Measurements from ENCODE around the gene CTAG1A. TPM values are rescaled to one million over a fixed set of nuclear protein-coding genes. Genes with fewer than 3 reads are reported as not detected.
"Not testable (repeated sequence)": the region's sequence is repeated elsewhere in the genome, so short reads cannot be mapped to it uniquely, and the experiment has no call there.

The CTAG1A gene
- total RNA-seq (not detected), polyA plus RNA-seq (not detected)

DNA sequence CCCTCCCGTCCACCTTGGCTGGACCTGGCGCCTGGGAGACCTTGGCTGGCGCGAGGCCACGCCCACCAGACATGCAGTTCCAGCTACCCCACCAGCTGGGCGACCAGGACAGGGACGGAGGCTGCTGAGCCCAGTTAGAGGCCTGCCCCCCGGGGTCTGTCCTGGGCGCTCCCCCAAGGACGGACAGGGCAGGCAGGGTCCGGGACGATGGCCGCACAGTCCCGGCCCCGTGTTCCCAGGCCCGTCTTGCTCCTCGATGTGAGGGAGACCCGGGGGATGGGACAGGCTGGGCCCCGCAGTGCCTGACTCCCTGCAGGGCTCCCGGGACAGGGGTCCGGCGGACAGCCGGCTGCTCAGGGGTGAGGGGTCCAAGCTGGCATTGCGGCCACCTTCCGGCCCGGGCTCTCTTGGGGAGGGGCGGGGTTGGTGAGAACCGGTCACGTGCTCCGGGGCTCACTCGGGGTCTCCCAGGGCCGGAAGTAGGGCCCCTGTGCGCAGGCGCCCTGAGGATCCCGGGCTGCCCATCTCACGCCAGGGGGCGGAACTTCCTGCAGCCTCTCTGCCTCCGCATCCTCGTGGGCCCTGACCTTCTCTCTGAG, at the start of gene CTAG1A:
Gene CTAG1A, plus strand, starts transcription at position 549 of the 599 bp plus-strand sequence. CDS start 74 bp downstream, outside the sequence.
- no CpG with 5 or more reads among the region's 39 CpGs for WGBS, 2 donors
- H3K9me3 ChIP-seq; H3K27ac ChIP-seq; H3K4me3 ChIP-seq; H3K27me3 ChIP-seq; DNase-seq; ATAC-seq; H3K36me3 ChIP-seq; FAIRE-seq; intact Hi-C loops (cut with DNase I); H3K4me1 ChIP-seq: not testable (repeated sequence)

- H3K9me3 ChIP-seq, result no peaks in the 10 kb centered on the region
- FAIRE-seq (no peak), DNase-seq (no peak), ATAC-seq (no peak)
- no peaks in the 10 kb centered on the region for H3K27me3 ChIP-seq
- H3K4me3 ChIP-seq, result no peak overlapping the region
- H3K4me1 ChIP-seq, result no peaks in the 10 kb centered on the region
- intact Hi-C loops (cut with DNase I), result no loop called here
- TF ChIP-seq, protein P1, sequence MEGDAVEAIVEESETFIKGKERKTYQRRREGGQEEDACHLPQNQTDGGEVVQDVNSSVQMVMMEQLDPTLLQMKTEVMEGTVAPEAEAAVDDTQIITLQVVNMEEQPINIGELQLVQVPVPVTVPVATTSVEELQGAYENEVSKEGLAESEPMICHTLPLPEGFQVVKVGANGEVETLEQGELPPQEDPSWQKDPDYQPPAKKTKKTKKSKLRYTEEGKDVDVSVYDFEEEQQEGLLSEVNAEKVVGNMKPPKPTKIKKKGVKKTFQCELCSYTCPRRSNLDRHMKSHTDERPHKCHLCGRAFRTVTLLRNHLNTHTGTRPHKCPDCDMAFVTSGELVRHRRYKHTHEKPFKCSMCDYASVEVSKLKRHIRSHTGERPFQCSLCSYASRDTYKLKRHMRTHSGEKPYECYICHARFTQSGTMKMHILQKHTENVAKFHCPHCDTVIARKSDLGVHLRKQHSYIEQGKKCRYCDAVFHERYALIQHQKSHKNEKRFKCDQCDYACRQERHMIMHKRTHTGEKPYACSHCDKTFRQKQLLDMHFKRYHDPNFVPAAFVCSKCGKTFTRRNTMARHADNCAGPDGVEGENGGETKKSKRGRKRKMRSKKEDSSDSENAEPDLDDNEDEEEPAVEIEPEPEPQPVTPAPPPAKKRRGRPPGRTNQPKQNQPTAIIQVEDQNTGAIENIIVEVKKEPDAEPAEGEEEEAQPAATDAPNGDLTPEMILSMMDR (IDR thresholded peaks at IDR 0.05), result no peak
- H3K27ac ChIP-seq, result no peak overlapping the region
- 64 to 74% methylated on average over 9 of the region's 9 CpGs for WGBS, 2 donors
- no peaks in the 10 kb centered on the region for H3K36me3 ChIP-seq
Measured at GRCh38 chrX:154535892-154536291, 49.0 kb upstream of the CTAG1A start.

GRCh38 chrX:154539077-154539476, 45.9 kb upstream of the CTAG1A start:
- FAIRE-seq, result no peak
- no peaks in the 10 kb centered on the region for H3K4me1 ChIP-seq
- 69 to 80% methylated on average over 8 of the region's 8 CpGs for WGBS, 2 donors
- TF ChIP-seq, protein P1 (IDR thresholded peaks at IDR 0.05), result no peak
- no peaks in the 10 kb centered on the region for H3K27me3 ChIP-seq
- H3K9me3 ChIP-seq, result no peaks in the 10 kb centered on the region
- no peak for DNase-seq
- no peaks in the 10 kb centered on the region for H3K36me3 ChIP-seq
- ATAC-seq, result no peak
- H3K27ac ChIP-seq, result no peak overlapping the region
- no peak overlapping the region for H3K4me3 ChIP-seq
- intact Hi-C loops (cut with DNase I), result no loop called here

- H3K27ac ChIP-seq; H3K9me3 ChIP-seq; intact Hi-C loops (cut with DNase I); FAIRE-seq; H3K27me3 ChIP-seq; H3K4me3 ChIP-seq; H3K4me1 ChIP-seq; DNase-seq; ATAC-seq; H3K36me3 ChIP-seq: not testable (repeated sequence)
- 73 to 89% methylated on average over 7 of the region's 7 CpGs for WGBS, 2 donors
Measured at GRCh38 chrX:154540365-154540764, 44.6 kb upstream of the CTAG1A start.

- intact Hi-C loops (cut with DNase I), result no loop called here
- no peak for FAIRE-seq
- H3K4me3 ChIP-seq, result no peak overlapping the region
- no peaks in the 10 kb centered on the region for H3K36me3 ChIP-seq
- H3K27ac ChIP-seq, result no peak overlapping the region
- no peaks in the 10 kb centered on the region for H3K9me3 ChIP-seq
- TF ChIP-seq, protein P1 (IDR thresholded peaks at IDR 0.05), result no peak
- H3K27me3 ChIP-seq, result no peaks in the 10 kb centered on the region
- ATAC-seq, result peak in 2 of 4 donors; percentile 29 to 31
- H3K4me1 ChIP-seq, result peaks cover 0 to 2% (median 0%) of the 10 kb centered on the region in 3 donors
- WGBS, 2 donors, result 78 to 83% methylated on average over 19 of the region's 19 CpGs
- DNase-seq, result peak in 1 of 6 donors; percentile 54
Measured at GRCh38 chrX:154540897-154541535, 43.9 kb upstream of the CTAG1A start.

DNA sequence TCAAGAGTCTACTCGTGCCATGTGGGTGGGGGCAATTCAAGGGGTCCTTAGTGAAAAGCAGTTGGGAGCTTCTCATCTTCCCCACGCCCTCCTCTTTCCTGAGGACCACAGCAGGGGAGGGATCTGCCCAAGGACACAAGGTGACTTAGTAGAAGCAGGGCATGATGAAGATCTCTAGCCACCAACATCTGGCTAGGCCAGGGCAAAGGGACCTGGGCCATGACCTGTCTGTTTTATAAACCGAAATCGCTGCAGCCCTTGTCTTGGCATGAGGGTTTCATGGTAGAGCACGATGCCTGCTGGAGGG, 43.4 kb upstream of the CTAG1A start:
- TF ChIP-seq, protein P1 (IDR thresholded peaks at IDR 0.05), result no peak
- intact Hi-C loops (cut with DNase I), result no loop called here
- no peak overlapping the region for H3K4me3 ChIP-seq
- H3K36me3 ChIP-seq, result no peaks in the 10 kb centered on the region
- no peaks in the 10 kb centered on the region for H3K9me3 ChIP-seq
- WGBS, 2 donors, result 69 to 77% methylated on average over 5 of the region's 5 CpGs
- ATAC-seq (no peak), DNase-seq (no peak), FAIRE-seq (no peak)
- H3K27ac ChIP-seq, result no peak overlapping the region
- no peaks in the 10 kb centered on the region for H3K27me3 ChIP-seq
- peaks cover 0 to 2% (median 0%) of the 10 kb centered on the region in 3 donors for H3K4me1 ChIP-seq
